HG02759 (cell line): ENCODE results near the gene RFT1.
"Not testable (repeated sequence)": the region's sequence is repeated elsewhere in the genome, so short reads cannot be mapped to it uniquely, and the experiment has no call there.

ENCODE experiments used
- ATAC-seq: cut with Tn5 transposase; IDR thresholded peaks from one replicate; pipeline ENCODE4 v1.9.1; 2021; ENCODE audit warnings: mild to moderate bottlenecking, moderate library complexity; ENCODE audit not compliant: unreplicated experiment

The RFT1 gene

GRCh38 chr3:53072653-53073552, 57.3 kb downstream of the RFT1 start:
- ATAC-seq = peak; percentile 88

GRCh38 chr3:53071882-53072431, 58.3 kb downstream of the RFT1 start:
- no peak for ATAC-seq

GRCh38 chr3:53069422-53070068, 60.7 kb downstream of the RFT1 start:
- ATAC-seq = no peak

GRCh38 chr3:53068176-53068575, 62.1 kb downstream of the RFT1 start:
- no peak for ATAC-seq

GRCh38 chr3:53067567-53067966, 62.7 kb downstream of the RFT1 start:
- ATAC-seq = no peak

- ATAC-seq = no peak
Measured at GRCh38 chr3:53065841-53066480, 64.3 kb downstream of the RFT1 start.

GRCh38 chr3:53062905-53063304, 67.3 kb downstream of the RFT1 start:
- ATAC-seq = no peak

- ATAC-seq = no peak
Measured at GRCh38 chr3:53056442-53056841, 73.8 kb downstream of the RFT1 start.

- not testable (repeated sequence) for ATAC-seq
Measured at GRCh38 chr3:53054233-53054632, 76.0 kb downstream of the RFT1 start.

- ATAC-seq = no peak
Measured at GRCh38 chr3:53051929-53052328, 78.3 kb downstream of the RFT1 start.

GRCh38 chr3:53049987-53050386, 80.2 kb downstream of the RFT1 start:
- ATAC-seq = no peak

- ATAC-seq = peak; percentile 38
Measured at GRCh38 chr3:53046171-53047170, 83.8 kb downstream of the RFT1 start.

- ATAC-seq = peak; percentile 57
Measured at GRCh38 chr3:53045518-53046170, 84.6 kb downstream of the RFT1 start, which contains the start of gene SFMBT1. SFMBT1 (minus strand) TSS chr3:53046073; CDS start chr3:52969128, 76,945 bp downstream.

- peak; percentile 57 for ATAC-seq
Measured at GRCh38 chr3:53044711-53045517, 85.3 kb downstream of the RFT1 start.

- ATAC-seq = no peak
Measured at GRCh38 chr3:53044371-53044710, 85.9 kb downstream of the RFT1 start.

GRCh38 chr3:53043738-53044137, 86.5 kb downstream of the RFT1 start:
- no peak for ATAC-seq

- no peak for ATAC-seq
Measured at GRCh38 chr3:53042651-53043050, 87.6 kb downstream of the RFT1 start.

GRCh38 chr3:53040351-53040820, 89.8 kb downstream of the RFT1 start:
- ATAC-seq = no peak

GRCh38 chr3:53039376-53039752, 90.9 kb downstream of the RFT1 start:
- no peak for ATAC-seq
